Neural progenitor cell (in vitro differentiated cells): ENCODE data around the gene RNF5. TPM values are rescaled to one million over a fixed set of nuclear protein-coding genes. Genes with fewer than 3 reads are reported as not detected.
"Not testable (repeated sequence)": the region's sequence is repeated elsewhere in the genome, so short reads cannot be mapped to it uniquely, and the experiment has no call there.

Experiments
- DNase-seq: peaks from one replicate; pipeline ENCODE4 v3.0.0-alpha.2; 2016; ENCODE audit warnings: low spot score
- H2AFZ ChIP-seq: fragments of 200-600 bp; sonication (generic); replicated peaks from 2 replicates; pipeline ENCODE4 v1.6.1; 2016; ENCODE audit warnings: antibody characterized with exemption
- H3F3A ChIP-seq: fragments of 200-600 bp; sonication (generic); 2 replicates; pipeline ENCODE4 v1.6.1; 2016; ENCODE audit warnings: antibody characterized with exemption, low read depth
- H3K27ac ChIP-seq: fragments of 200-600 bp; sonication (generic); 2 replicates; pipeline ENCODE4 v1.5.1; 2016; ENCODE audit warnings: mild to moderate bottlenecking
- H3K27me3 ChIP-seq: fragments of 200-600 bp; sonication (generic); 2 replicates; pipeline ENCODE4 v1.6.1; 2016; ENCODE audit warnings: mild to moderate bottlenecking, moderate library complexity
- H3K36me3 ChIP-seq: fragments of 200-600 bp; sonication (generic); 2 replicates; pipeline ENCODE4 v1.5.1; 2016
- H3K4me1 ChIP-seq: fragments of 200-600 bp; sonication (generic); 2 replicates; pipeline ENCODE4 v1.6.1; 2016; ENCODE audit warnings: mixed run types
- H3K4me2 ChIP-seq: fragments of 200-600 bp; sonication (generic); 2 replicates; pipeline ENCODE4 v1.6.1; 2016
- H3K4me3 ChIP-seq: fragments of 200-600 bp; sonication (generic); 2 replicates; pipeline ENCODE4 v1.5.1; 2016
- H3K79me2 ChIP-seq: fragments of 200-600 bp; sonication (generic); 2 replicates; pipeline ENCODE4 v1.6.1; 2016; ENCODE audit warnings: low read depth
- H3K9ac ChIP-seq: fragments of 200-600 bp; sonication (generic); 2 replicates; pipeline ENCODE4 v1.6.1; 2016
- H3K9me3 ChIP-seq: fragments of 200-600 bp; sonication (generic); 2 replicates; pipeline ENCODE4 v1.5.1; 2016; ENCODE audit warnings: low read depth
- H4K20me1 ChIP-seq: fragments of 200-600 bp; sonication (generic); 2 replicates; pipeline ENCODE4 v1.6.1; 2016; ENCODE audit warnings: low read depth
- H3K27ac Mint-ChIP-seq: 3 replicates; pipeline ENCODE4 v1.8.0; 2021; ENCODE audit warnings: mixed read lengths
- H3K27me3 Mint-ChIP-seq: 2 replicates; pipeline ENCODE4 v1.8.0; 2022; ENCODE audit warnings: low read depth, mild to moderate bottlenecking, inconsistent platforms, moderate library complexity, mixed read lengths; ENCODE audit not compliant: insufficient read depth
- H3K36me3 Mint-ChIP-seq: 3 replicates; pipeline ENCODE4 v1.8.0; 2021; ENCODE audit warnings: mixed read lengths
- H3K4me1 Mint-ChIP-seq: 3 replicates; pipeline ENCODE4 v1.8.0; 2021; ENCODE audit warnings: mixed read lengths
- H3K4me3 Mint-ChIP-seq: 3 replicates; pipeline ENCODE4 v1.8.0; 2021; ENCODE audit warnings: mild to moderate bottlenecking, moderate library complexity, mixed read lengths
- H3K9me3 Mint-ChIP-seq: 3 replicates; pipeline ENCODE4 v1.8.0; 2020; ENCODE audit warnings: mixed read lengths
- EZH2 ChIP-seq: fragments of 200-600 bp; sonication (generic); IDR thresholded peaks from 2 replicates; pipeline ENCODE4 v1.6.1; 2017; ENCODE audit warnings: antibody characterized with exemption, mild to moderate bottlenecking, moderate library complexity
- EZH2phosphoT487 ChIP-seq: fragments of 200-600 bp; sonication (generic); IDR thresholded peaks from 2 replicates; pipeline ENCODE4 v1.6.1; 2017; ENCODE audit warnings: antibody characterized with exemption
- total RNA-seq: library from RNA; depleted of rRNA; stranded (reverse); fragments of >200 nt; gene quantifications from 2 replicates; pipeline ENCODE4 v1.2.3, GENCODE V29; 2015; ENCODE audit warnings: low replicate concordance
- TF ChIP-seq, protein P1 (sequence below): fragments of 200-600 bp; sonication (generic); IDR thresholded peaks from 2 replicates; pipeline ENCODE4 v1.5.1; 2017; ENCODE audit warnings: antibody characterized with exemption, mild to moderate bottlenecking

RNF5 gene
- total RNA-seq, 1 donor from 2014 or later, result 129 TPM

DNA sequence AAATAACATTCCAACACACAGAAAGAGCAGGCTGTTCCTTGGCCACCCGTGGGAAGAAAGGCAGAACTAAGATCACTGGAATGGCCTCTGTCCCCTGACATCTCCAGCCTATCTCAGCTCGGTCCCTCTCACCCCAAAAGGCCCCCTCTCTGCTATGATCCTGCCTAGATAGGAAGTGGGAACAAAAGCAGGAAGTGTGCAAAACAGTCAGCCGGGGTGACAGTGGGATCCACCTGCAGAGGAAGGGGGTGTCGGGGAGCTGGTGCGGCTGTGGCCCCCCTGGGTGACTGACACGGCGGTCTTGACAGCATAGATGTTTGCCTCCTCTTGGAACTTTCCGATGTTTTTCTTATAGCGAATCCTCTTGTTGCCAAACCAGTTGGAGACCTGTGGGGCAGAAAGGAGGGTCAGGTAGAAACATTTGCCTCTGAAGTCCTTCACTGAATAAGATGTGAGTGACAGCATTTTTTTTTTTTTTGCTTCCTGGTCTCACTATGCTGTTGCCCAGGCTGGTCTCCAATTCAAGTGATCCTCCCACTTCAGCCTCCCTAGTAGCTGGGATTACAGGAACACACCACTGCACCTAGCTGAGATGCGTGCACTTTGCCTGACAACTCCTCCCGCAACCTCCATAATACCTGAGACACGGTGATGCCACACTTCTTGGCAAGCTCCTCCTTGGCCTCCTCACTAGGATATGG, 9.0 kb downstream of the RNF5 start:
- no peak for DNase-seq
- Mint-ChIP-seq H3K27ac (no peak overlapping the region), H3K4me3 (peak overlapping the region; percentile 78), H3K4me1 (peaks cover 51% of the 10 kb centered on the region), H3K9me3 (no peaks in the 10 kb centered on the region), H3K36me3 (peaks cover 14% of the 10 kb centered on the region), H3K27me3 (peaks cover 10% of the 10 kb centered on the region)
- Histone ChIP-seq H3K79me2 (peaks cover 36% of the 10 kb centered on the region), H3K4me2 (no peak overlapping the region), H3K4me1 (peaks cover 11% of the 10 kb centered on the region), H3K27me3 (no peaks in the 10 kb centered on the region), H3K36me3 (no peaks in the 10 kb centered on the region), H2AFZ (no peak overlapping the region), H3K27ac (no peak overlapping the region), H3K4me3 (no peak overlapping the region), H4K20me1 (peaks cover 27% of the 10 kb centered on the region), H3F3A (peaks cover 50% of the 10 kb centered on the region), H3K9ac (no peak overlapping the region), H3K9me3 (no peaks in the 10 kb centered on the region)
- TF ChIP-seq EZH2phosphoT487, result no peak
- TF ChIP-seq, protein P1, sequence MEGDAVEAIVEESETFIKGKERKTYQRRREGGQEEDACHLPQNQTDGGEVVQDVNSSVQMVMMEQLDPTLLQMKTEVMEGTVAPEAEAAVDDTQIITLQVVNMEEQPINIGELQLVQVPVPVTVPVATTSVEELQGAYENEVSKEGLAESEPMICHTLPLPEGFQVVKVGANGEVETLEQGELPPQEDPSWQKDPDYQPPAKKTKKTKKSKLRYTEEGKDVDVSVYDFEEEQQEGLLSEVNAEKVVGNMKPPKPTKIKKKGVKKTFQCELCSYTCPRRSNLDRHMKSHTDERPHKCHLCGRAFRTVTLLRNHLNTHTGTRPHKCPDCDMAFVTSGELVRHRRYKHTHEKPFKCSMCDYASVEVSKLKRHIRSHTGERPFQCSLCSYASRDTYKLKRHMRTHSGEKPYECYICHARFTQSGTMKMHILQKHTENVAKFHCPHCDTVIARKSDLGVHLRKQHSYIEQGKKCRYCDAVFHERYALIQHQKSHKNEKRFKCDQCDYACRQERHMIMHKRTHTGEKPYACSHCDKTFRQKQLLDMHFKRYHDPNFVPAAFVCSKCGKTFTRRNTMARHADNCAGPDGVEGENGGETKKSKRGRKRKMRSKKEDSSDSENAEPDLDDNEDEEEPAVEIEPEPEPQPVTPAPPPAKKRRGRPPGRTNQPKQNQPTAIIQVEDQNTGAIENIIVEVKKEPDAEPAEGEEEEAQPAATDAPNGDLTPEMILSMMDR, result no peak
- no peak for TF ChIP-seq EZH2

DNA sequence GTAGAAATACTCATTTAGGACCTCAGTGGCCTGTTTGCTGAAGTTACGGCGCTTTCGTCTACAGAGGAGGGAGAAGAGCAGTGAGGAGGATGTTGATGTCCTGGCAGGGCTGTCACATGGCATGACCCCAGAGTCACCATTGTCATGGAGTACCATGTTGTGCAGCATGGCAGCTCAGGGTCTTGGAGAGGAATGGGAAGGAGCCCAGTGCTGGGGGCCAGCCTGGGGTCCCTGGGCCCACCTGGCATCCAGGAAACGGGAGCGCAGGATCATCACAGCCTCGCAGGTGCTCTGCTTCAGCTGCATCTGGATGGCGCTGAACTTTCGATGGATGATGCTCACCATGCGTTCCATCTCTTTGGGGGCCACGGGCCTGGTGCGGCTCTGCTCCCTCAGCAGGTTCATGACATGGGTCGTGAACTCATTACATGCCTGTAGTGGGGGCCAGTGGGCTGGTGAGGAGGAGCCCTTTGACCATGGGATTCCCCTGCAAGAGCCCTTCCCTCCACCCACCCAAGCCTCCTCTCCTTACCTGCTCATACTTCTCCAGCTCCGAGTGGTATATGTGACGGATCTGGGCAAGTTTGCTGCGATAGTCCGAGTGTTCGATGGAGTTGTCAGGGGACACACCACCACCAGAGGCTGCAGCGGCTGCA, 9.6 kb downstream of the RNF5 start:
- not testable (repeated sequence) for DNase-seq, H3K27ac ChIP-seq, H3K27ac Mint-ChIP-seq, H3K27me3 ChIP-seq, H2AFZ ChIP-seq, H3K9me3 Mint-ChIP-seq, H3K9me3 ChIP-seq, H3K36me3 ChIP-seq
- Mint-ChIP-seq H3K4me3 (peak overlapping the region; percentile 93), H3K4me1 (peaks cover 55% of the 10 kb centered on the region), H3K27me3 (peaks cover 10% of the 10 kb centered on the region), H3K36me3 (peaks cover 14% of the 10 kb centered on the region)
- peak overlapping the region; percentile 88 for H3K4me3 ChIP-seq
- H3K79me2 ChIP-seq, result peaks cover 36% of the 10 kb centered on the region
- peak overlapping the region; percentile 59 for H3K9ac ChIP-seq
- peaks cover 27% of the 10 kb centered on the region for H4K20me1 ChIP-seq
- peak overlapping the region; percentile 99 for H3K4me2 ChIP-seq
- peaks cover 18% of the 10 kb centered on the region for H3K4me1 ChIP-seq
- peaks cover 50% of the 10 kb centered on the region for H3F3A ChIP-seq

DNA sequence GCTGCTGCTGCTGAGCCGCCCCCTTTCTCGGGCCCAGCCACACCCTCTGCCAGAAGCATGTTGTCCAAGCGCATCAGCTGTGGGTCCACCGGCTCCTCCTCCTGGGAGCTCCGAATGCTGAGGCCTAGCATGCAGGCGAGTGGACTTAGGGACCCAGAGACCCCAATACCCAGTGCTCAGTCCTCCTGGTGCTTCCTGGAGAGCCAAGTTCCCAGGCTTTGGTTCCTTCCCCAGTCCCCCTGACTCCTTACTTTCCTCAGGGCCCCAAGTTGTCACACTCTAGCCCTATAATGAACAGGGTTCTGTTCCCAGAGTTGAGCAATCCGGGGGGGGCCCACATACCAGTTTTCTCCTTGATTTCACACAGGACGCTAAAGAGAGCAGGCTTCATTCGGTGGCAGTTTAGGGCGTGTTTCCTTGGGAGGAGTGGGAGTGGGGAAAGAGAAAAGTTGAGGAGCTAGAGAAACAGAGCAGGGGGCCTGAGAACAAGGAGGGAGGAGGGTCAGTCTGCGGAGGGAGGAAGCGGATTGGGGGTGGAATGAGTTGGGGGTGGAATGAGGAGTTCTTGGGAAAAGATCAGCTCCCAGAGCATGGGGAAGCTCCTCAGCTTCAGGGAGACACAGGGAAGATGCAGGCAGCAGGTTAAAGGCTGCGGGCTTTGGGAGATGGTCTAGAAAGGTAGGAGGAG, 10.3 kb downstream of the RNF5 start:
- H3K4me1 Mint-ChIP-seq, result peaks cover 58% of the 10 kb centered on the region
- no peak for DNase-seq
- H3K36me3 ChIP-seq, result no peaks in the 10 kb centered on the region

More for the DNA sequence above, 10.3 kb downstream of the RNF5 start:
- Mint-ChIP-seq H3K9me3 (no peaks in the 10 kb centered on the region), H3K27ac (peak overlapping the region; percentile 96), H3K27me3 (peaks cover 10% of the 10 kb centered on the region), H3K36me3 (peaks cover 13% of the 10 kb centered on the region), H3K4me3 (peak overlapping the region; percentile 93)
- peaks cover 36% of the 10 kb centered on the region for H3K79me2 ChIP-seq
- H3K4me2 ChIP-seq, result peak overlapping the region; percentile 99
- H3K9me3 ChIP-seq, result no peaks in the 10 kb centered on the region
- peaks cover 20% of the 10 kb centered on the region for H3K4me1 ChIP-seq
- peak overlapping the region; percentile 59 for H3K9ac ChIP-seq
- peak overlapping the region; percentile 66 for H3K27ac ChIP-seq
- no peaks in the 10 kb centered on the region for H3K27me3 ChIP-seq
- peak overlapping the region; percentile 88 for H3K4me3 ChIP-seq
- peaks cover 46% of the 10 kb centered on the region for H3F3A ChIP-seq
- no peak overlapping the region for H2AFZ ChIP-seq
- peaks cover 27% of the 10 kb centered on the region for H4K20me1 ChIP-seq
- TF ChIP-seq, protein P1, result no peak
- no peak for TF ChIP-seq EZH2
- no peak for TF ChIP-seq EZH2phosphoT487
